KG1 (cell line): ENCODE results near the gene WWP2.
"Not testable (repeated sequence)": the region's sequence is repeated elsewhere in the genome, so short reads cannot be mapped to it uniquely, and the experiment has no call there.

Experiments
- DNase-seq: peaks from one replicate; lab custom pipeline; 2025; lab: John Stamatoyannopoulos, UW

WWP2 gene

DNA sequence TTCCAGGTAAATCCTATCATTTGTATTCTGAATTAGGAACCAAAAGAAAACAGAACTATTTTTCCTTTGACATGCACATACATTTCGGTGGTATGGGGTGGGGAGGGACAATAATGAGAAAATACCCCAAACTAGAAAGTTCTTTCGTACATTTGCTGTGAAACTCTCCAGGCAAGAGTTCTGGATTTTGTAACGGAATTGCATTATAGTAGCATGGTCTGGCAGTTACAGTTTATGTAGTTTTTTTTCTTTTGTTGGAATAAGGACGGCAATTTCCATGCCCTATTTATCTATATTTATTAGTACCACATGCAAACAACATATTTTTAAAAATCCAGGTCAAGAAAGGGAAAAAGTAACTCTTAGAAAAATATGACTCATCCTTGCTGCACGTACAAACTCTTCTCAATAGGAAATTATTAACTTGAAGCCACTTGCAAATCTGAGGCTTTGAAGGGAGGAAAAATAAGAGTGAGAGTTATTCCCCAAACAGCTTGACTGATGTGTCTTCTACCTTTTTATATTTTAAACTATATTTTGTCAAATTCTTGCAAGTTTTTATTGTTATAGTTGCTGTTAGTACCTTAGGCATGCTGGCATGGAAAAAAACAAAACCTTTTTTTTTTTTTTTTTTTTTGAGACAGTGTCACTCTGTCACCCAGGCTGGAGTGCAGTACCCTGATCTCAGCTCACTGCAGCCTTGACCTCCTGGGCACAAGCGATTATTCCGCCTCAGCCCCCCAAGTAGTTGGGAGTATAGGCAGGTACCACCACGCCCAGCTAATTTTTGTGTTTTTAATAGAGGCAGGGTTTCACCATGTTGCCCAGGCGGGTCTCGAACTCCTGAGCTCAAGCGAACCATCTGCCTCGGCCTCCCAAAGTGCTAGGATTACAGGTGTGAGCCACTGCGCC lies 69.3 kb downstream of the WWP2 start:
- no peak for DNase-seq

DNA sequence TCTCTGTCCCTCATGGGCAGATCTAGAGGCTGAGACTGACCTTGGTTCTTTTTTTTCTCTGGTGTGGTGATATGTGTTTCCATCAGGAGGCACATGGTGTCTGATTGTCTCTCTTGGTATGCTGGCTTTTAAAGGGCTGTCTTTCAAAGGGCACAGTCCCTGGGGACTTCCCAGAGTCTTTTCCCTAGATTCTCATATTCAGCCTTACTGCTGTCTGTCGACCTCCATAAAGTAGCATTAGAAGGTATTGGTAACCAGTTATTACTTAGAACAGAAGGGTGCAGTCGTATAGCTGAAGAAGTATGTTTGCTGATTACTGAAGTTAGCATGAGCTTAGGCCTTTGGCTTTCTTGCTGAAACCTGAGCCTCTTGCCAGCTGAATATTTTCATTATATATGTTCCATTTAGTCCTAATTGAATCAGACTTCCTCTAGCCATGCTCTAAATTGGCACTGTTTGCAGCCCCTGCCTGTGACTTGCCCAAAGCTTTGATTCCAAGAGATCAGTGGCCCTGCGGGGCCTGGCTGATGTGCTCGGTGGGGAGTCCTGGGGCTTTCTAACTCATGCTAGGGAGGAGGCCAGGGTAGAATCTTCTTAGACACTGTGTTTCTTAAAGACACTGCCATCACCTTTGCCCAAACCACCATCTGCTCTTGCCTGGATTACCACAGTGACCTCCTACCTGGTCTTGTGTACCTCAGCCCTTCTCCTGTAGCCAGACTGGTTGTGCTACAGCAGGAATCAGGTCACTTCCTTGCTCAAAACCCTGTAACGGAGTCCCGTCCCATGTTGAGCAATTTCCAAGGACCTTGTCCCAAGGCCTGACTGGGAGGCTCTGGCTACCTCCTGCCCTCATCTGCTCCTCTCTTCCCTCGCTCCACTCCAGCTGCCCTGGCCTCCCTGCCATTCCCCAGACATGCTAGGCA lies 71.5 kb downstream of the WWP2 start:
- DNase-seq, result no peak

DNA sequence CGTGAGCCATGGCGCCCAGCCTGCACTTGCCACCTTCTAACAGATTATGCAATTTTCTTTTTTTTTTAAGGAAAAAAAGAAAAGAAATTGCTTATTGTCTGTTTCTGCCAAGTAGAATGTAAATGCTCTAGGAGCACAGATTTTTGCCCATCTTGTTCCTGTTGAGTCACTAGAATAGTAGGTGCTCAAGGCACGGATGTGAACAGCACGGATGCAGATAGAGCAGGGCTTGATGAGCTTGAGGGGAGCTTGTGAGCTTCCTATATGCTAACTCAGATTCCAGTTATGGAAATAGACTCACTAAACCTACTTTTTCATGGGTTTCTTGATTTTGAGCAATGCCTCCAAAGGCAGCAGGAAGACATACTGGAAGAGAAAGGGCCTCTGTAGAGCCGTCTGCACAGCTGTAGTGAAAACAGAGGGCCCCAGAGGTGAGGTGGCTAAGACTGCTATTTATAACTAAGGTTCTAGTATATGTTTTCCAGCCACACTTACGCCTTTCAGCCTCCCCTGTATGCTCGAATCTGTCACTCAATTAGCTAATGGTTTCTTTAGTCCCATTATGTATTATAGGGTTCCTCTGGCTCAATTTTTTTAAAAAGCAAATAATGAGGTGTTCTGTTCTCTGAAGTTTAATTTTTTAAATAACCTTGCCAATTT lies 72.8 kb downstream of the WWP2 start:
- no peak for DNase-seq

DNA sequence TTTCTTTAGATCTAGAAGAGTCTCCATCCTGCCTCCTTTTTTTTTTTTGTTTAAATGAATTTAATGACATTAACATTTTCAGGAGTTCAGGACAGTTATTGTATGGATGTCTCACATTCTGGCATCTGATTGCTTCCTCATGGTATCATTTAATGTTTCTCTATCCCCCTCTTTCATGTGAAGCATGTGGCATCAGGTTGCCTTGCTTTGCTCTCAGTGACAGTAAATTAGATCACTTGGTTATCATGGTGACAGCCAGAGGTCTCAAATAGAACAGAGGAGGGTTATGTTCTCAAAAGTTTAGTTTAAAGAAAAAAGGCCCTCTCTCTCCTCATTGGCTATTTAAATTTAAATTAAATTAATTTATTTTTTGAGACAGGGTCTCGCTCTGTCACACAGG lies 74.1 kb downstream of the WWP2 start:
- DNase-seq, result no peak

DNA sequence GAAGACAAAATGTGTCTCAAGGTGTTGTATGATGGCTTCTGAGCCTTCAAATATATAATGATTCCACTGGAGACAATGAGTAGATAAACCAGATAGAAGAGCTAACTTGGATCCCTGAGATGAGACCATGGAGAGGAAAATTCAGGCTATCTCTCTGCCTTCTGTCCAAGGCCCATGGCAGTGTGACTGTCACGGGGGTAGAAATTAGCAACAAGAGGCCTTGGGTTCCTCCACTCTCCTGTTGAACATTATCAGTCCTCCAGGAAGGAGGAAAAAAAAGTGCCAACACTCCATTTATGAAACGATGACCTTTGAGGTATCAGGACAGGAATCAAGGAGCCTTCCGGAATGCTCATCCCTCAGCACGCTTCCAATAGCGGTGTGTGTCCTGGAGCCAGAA lies 75.2 kb downstream of the WWP2 start:
- DNase-seq, result no peak

DNA sequence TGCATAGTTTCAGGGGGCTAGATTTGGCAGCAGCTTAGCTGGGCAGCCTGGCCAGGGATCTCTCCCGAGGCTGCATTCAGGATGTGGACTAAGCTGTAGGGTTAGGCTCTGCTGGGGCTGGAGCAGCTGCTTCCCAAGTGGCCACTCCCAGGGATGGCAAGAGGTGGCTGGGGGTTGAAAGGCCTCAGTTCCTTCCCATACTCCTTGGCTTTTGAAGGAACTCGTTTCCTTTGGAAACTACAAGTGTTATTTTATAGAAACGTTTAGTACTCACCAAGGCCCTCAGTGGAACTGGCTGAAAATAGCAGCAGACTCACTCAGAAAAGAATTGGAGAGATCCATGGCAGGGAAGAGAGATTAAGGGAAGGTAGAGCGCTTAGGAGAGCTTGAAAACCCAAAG lies 76.4 kb downstream of the WWP2 start:
- DNase-seq, result no peak

DNA sequence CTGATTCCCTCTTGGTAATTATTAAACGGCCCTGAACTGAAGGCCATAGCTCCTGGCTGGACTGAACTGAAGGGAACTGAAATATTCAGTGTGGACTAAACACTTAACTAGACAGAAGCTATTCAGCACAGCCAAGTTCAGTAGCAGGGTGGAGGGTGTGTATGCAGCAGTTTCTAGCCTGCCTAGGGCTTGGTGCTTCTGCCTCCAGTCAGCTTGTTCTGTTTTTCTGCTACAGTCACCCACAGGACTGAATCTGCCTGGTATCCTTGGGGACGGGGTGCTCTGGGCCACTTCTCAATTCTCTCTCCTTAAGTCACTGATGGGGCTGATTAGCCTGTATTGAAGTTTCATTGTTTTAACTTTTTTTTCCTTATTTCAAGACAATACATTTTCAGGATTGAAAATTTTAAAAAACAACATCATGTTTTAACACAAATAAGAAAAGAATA lies 77.1 kb downstream of the WWP2 start:
- DNase-seq, result no peak

DNA sequence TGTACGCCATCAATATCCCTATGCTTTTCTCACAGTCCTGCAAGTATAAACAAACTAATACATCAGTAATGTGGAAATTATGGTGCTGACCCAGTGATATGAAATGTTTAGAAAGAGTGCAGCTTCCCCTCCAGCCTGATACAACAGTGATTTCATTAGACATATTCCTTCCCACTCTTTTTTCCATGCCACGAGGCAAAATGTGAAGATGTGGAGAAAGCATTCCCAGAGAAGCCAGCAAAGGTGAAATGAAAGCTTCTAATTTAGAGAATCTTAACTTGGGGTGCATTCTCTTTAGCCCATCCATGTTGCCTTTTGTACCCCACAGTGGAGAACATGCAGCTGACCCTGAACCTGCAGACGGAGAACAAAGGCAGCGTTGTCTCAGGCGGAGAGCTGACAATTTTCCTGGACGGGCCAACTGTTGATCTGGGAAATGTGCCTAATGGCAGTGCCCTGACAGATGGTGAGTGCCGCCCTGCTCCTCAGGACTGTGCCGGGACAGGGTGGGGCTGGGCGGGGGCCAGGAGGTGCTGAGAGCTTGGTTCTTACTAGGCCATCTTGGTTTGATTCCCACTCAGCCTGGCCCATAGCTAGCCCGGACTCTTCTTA lies 77.8 kb downstream of the WWP2 start:
- DNase-seq, result no peak

DNA sequence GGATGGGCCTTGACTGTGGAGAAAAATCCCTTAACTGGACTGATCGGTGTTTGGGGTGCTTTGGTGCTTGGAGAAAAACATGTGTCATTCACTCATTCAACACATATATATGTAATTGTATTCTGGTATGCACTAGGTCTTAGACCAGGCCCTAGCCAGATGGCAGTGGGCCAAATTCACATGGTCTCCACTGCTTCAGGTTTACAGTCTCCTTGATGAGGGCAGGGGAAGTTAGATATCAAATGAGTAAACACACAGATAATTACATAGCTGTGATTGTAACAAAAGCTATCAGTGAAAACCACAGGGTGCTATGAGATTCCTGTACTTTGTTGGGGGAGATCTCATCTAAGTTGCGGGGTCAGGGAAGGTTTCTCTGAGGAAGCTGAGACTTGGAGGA lies 78.8 kb downstream of the WWP2 start:
- DNase-seq, result no peak

DNA sequence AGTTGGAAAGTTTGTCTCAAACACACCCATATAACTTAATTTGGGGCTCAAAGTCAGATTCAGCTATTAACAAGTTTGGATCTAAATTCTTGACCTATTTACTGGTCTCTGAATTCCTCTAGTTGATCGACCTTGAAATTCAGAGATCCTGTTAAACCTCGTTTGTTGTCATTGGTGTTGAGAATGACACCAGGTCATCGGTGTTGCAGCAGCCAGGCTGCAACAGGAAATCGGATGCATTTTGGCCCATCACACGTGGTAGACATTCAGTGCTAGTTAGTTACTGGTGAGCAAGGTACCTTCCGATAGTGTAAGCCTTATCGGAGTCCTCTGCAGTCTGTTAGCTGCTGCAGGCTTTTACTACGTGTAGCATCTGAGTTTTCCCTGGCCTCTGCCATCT lies 82.3 kb downstream of the WWP2 start:
- no peak for DNase-seq

DNA sequence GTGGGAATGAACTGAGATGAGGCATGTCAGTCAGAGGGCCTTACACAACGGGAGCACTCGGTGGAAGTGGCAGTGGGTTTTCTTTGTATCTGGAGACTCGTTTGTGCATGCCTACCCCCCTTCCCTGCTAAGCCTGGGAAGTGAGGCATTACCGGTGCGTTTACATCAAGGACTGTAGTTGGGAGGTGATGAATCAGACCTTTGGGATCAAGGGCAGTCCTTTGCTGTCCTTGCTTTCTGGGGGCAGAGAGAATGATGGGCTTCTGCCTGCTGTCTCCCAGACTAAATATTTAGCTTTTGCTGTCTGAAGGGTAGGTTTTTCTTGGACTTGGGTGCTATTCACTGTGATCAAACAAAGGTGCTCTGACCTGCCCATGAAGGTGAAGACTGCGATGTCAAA lies 83.0 kb downstream of the WWP2 start:
- DNase-seq, result no peak

DNA sequence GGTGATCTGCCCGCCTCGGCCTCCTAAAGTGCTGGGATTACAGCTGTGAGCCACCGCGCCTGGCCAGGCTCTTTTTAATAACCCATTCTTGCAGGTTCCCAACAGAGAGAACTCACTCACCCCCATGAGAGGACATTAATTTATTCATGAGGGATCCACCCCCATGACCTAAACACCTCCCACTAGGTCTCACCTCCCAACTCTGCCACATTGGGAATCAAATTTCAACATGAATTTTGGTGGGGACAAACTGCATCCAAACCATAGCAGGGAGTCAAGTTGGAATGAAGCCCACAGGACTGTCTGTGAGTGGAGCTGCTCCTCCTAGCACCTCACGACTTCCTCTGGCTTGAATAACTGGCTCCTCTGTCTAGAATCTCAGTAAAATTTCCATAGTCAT lies 85.5 kb downstream of the WWP2 start:
- DNase-seq, result no peak

DNA sequence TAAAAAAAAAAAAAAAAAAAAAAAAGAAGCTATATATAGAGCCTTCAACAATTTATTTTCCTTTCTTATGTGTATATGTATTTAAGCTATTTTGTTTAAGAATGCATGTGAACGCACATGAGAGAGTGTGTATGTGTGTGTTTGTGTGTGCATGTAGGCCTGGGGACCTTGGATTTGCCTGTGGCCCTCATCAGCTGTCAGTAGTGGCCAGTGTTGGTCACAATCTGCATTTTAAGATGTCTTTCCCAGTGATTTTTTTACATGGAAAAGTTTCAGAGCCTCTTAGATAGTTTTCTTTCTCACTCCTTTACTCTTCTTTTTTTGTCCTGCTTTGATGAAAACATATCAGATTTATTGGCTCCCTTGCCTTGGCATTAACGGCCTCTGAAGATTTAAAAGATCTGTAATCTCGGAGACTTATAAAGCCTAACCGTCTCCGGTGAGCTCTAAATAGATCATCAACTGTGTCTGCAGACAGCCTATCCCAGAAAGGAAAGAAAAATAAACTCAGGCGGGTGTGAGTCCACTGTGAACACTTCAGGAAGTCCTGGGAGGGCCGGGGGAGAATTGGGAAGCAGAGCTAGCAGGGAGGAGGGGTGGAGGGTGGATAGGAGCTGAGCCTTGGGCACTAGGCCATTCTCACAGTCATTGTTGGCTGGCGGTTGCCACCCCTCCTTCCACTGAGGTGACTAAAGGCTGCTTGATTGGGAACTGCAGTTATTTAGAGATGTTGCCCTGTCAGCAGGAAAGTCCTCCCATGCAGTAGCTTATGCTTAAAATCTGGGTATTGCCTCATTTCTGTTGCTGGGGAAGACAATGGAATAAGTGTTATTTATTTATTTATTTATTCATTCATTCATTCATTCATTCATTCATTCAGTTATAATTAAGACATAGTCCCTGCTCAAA lies 86.8 kb downstream of the WWP2 start:
- no peak for DNase-seq

DNA sequence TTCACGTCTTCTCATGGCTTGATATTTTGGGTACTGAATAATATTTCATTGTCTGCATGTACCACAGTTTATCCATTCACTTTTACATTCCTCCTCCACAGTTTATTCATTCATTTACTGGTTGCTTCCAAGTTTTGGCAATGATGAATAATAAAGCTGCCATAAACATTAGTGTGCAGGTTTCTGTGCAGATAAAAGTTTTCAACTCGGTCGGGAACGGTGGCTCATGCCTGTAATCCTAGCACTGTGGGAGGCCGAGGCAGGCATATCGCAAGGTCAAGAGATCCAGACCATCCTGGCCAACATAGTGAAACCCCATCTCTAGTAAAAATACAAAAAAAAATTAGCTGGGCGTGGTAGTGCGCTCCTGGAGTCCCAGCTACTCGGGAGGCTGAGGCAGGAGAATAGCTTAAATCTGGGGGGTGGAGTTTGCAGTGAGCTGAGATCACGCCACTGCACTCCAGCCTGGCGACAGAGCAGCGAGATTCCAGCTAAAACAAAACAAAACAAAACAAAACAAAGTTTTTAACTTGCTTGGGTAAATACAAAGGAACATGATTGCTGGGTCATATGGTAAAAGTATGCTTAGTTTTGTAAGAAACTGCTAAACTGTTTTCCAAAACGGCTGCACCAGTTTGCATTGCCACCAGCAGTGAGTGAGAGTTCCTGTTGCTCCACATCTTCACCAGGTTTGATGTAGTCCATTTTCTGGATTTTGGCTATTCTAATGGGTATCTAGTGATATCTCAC lies 89.5 kb downstream of the WWP2 start:
- DNase-seq, result no peak

DNA sequence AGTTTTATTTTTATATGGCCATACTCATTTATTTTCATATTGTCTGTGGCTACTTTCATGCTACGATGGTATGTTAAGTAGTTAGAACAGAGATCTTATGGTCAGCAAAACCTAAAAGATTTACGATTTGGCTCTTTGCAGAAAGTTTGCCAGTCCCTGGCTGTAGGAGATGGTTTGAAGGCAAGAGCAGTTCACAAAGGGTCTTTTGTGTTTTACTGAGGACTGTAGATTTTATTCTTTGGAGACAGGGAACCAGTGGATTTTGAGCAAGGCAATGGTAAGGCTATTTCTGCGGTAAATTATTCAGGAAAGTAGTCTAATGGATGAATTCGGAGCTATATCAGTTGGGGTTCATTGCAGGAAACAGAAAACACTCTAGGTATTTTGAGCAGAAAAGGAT lies 90.7 kb downstream of the WWP2 start:
- no peak for DNase-seq

DNA sequence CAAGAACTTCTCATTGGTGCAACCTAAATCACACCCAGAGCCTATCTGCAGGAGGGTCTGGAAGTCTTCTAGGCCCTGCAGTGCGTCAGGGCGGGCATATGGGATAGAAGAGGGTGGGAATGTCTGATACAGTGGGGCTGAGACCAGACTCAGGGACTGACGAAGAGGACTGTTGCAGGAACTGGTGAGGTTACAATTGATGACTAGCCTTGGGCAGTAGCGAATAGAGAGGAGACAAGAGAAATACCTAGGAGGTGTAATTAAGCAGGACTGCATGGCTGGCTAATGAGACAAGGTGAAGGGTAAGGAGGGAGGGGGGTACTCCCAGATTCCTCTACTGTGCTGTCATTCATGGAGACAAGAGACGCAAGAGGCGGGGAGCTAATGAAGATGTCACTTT lies 91.3 kb downstream of the WWP2 start:
- no peak for DNase-seq

DNA sequence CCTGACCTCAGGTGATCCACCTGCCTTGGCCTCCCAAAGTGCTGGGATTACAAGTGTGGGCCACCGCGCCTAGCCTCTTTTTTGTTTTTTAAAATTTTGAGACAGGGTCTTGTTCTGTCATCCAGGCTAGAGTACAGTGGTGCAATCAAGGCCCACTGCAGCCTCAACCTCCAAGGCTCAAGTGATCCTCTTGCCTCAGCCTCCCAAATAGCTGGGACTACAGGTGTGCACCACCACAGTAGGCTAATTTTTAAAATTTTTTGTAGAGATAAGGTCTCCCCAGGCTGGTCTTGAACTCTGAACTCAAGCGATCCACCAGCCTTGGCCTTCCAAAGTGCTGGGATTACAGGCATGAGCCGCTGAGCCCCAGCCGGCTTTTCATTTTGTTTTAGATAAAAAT lies 92.6 kb downstream of the WWP2 start:
- not testable (repeated sequence) for DNase-seq

DNA sequence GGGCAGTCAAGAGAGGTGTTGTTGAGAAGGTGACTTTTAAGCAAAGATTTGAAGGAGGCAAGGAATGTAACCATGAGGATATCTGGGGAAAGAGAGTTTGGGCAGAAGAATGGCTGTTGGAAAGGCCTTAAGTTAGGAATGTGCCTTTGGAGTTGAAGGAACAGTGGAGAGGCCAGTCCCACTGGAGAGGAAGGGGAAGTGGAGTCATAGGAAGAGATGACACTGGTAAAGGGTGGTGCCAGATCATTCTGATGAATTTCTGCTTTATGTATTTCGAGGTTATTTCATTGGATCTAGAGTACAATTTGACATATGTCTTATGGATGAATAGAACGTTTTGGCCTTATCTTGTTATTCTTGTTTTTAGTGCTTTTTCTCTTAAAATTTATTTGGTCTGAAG lies 93.5 kb downstream of the WWP2 start:
- no peak for DNase-seq

DNA sequence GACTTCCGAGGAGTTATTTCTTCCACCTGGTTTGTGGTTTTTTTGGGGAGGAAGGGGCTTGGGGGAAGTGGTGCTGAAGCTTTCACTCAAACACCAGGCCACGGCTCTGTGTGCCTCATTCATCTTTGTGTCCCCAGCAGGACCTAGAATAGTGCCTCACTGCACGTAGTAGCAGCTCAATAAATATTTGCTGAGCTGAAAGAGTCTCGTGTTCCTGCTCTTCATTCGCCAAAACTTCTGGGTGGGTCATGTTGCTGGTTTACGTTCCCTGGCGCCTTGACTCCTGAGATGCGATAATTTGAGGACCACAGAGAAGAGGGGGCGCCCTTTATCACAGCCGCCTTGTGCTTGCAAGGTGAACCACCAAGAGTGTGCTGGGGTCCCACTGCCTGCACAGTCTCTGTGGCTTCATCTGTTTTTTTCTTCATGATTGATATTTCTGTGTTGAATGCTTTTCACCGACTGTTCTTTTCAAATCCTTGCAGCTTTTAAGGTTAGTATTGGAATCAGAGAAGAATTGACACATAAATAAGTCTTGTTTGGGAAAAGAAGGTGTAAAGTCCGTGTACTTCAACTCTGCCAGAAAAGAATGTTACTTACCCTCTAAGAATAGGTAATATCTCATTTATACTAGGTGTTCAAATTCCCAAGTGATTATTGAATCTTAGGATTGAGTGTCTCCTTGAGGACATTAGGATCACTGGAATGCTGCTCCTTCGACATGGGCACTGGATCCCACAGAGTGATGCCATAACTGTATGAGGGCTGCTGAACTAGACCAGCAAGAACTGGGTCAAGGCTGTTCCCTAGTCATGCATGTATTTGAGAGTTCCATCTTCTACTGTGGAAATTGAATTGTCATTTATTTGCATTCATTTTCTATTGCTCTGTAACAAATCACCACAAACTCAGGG lies 96.3 kb downstream of the WWP2 start:
- no peak for DNase-seq
